ENCODE measurements around the gene TMPRSS9. TPM values are rescaled to one million over a fixed set of nuclear protein-coding genes. Genes with fewer than 3 reads are reported as not detected.

The TMPRSS9 gene
- total and polyA plus RNA-seq, 8 donors, result 1.1 TPM; not detected in 7

- H3K4me3 ChIP-seq, result no peak overlapping the region
Measured at GRCh38 chr19:2341244-2341751, 18.8 kb upstream of the TMPRSS9 start.

GRCh38 chr19:2341982-2342381 is 18.1 kb upstream of the TMPRSS9 start:
- TF ChIP-seq POLR2A (IDR thresholded peaks at IDR 0.05), result no peak
- TF ChIP-seq CTCF (IDR thresholded peaks at IDR 0.05), result no peak
- no peak for TF ChIP-seq EP300 (IDR thresholded peaks at IDR 0.05)
- no peak for TF ChIP-seq POLR2AphosphoS5 (IDR thresholded peaks at IDR 0.05)
- no peaks in the 10 kb centered on the region for H3K27me3 ChIP-seq
- peaks cover 0 to 25% (median 12%) of the 10 kb centered on the region in 4 donors for H3K4me1 ChIP-seq
- intact Hi-C loops (cut with DNase I; ENCODE audit: low total_unique reads), result no loop called here
- H3K27ac ChIP-seq, result no peak overlapping the region
- H3K9me3 ChIP-seq, result no peaks in the 10 kb centered on the region
- WGBS, 5 donors, result 71 to 87% (median 86%) methylated on average over 14 to 15 of the region's 15 CpGs
- DNase-seq, result no peak
- no peak overlapping the region for H3K4me3 ChIP-seq
- peaks cover 13 to 94% (median 87%) of the 10 kb centered on the region in 4 donors for H3K36me3 ChIP-seq

More at GRCh38 chr19:2341244-2341751, 18.8 kb upstream of the TMPRSS9 start:
- no peaks in the 10 kb centered on the region for H3K9me3 ChIP-seq
- peaks cover 0 to 32% (median 10%) of the 10 kb centered on the region in 4 donors for H3K4me1 ChIP-seq
- DNase-seq, result no peak
- TF ChIP-seq CTCF (IDR thresholded peaks at IDR 0.05) (no peak), POLR2A (IDR thresholded peaks at IDR 0.05) (no peak), POLR2AphosphoS5 (IDR thresholded peaks at IDR 0.05) (no peak), EP300 (IDR thresholded peaks at IDR 0.05) (no peak)
- intact Hi-C loops (cut with DNase I; ENCODE audit: low total_unique reads), result no loop called here
- WGBS, 5 donors, result 72 to 89% (median 86%) methylated on average over 21 to 24 of the region's 24 CpGs
- peaks cover 13 to 90% (median 82%) of the 10 kb centered on the region in 4 donors for H3K36me3 ChIP-seq
- no peaks in the 10 kb centered on the region for H3K27me3 ChIP-seq
- no peak overlapping the region for H3K27ac ChIP-seq

GRCh38 chr19:2342656-2343288 is 17.3 kb upstream of the TMPRSS9 start:
- DNase-seq, result no peak
- Histone ChIP-seq H3K4me1 (peaks cover 0 to 17% (median 12%) of the 10 kb centered on the region in 4 donors), H3K27me3 (no peaks in the 10 kb centered on the region), H3K9me3 (no peaks in the 10 kb centered on the region), H3K4me3 (no peak overlapping the region), H3K27ac (no peak overlapping the region), H3K36me3 (peaks cover 13 to 86% (median 79%) of the 10 kb centered on the region in 4 donors)
- WGBS, 5 donors, result 92 to 97% (median 93%) methylated on average over 23 to 29 of the region's 29 CpGs
- TF ChIP-seq EP300 (IDR thresholded peaks at IDR 0.05), result no peak
- TF ChIP-seq POLR2A (IDR thresholded peaks at IDR 0.05), result no peak
- no peak for TF ChIP-seq CTCF (IDR thresholded peaks at IDR 0.05)
- TF ChIP-seq POLR2AphosphoS5 (IDR thresholded peaks at IDR 0.05), result no peak
- intact Hi-C loops (cut with DNase I; ENCODE audit: low total_unique reads), result no loop called here

GRCh38 chr19:2343289-2343982 is 16.6 kb upstream of the TMPRSS9 start:
- WGBS, 5 donors, result 93 to 96% (median 94%) methylated on average over 27 to 31 of the region's 31 CpGs
- Histone ChIP-seq H3K36me3 (peaks cover 13 to 81% (median 78%) of the 10 kb centered on the region in 4 donors), H3K9me3 (no peaks in the 10 kb centered on the region), H3K4me3 (no peak overlapping the region), H3K4me1 (peaks cover 0 to 17% (median 10%) of the 10 kb centered on the region in 4 donors), H3K27ac (no peak overlapping the region), H3K27me3 (no peaks in the 10 kb centered on the region)
- TF ChIP-seq EP300 (IDR thresholded peaks at IDR 0.05) (no peak), POLR2AphosphoS5 (IDR thresholded peaks at IDR 0.05) (no peak), POLR2A (IDR thresholded peaks at IDR 0.05) (no peak), CTCF (IDR thresholded peaks at IDR 0.05) (no peak)
- DNase-seq, result no peak
- intact Hi-C loops (cut with DNase I; ENCODE audit: low total_unique reads), result no loop called here
